ENCODE measurements around the gene SNAP25.

SNAP25 gene

DNA sequence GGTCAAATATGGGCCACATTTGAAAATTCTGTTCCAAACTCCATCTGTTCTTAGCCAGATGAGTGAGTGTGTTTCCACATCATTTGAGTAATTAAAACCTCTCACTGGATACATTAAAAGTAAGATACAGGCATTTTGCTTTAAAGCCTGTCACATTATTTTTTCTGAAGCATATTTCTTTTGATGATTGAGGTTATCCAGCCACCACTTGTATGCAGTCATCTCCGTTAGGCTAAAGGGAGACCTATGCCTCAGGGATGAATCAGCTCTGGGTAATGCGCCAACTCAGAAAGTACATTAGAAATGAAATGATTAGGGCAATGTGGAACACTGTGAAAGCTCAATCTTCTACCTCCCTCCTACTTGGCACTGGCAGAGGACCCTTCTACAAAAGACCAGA is 90.7 kb downstream of the SNAP25 start:
- no peak overlapping the region for H3K27ac ChIP-seq (replicated peaks)
- H3K27me3 ChIP-seq (ENCODE audit: insufficient read depth, poor library complexity, severe bottlenecking): no peaks in the 10 kb centered on the region
- no peak for DNase-seq (ENCODE audit: low read depth in 1 of 2, low spot score in 1 of 2)
- TF ChIP-seq, protein P1, sequence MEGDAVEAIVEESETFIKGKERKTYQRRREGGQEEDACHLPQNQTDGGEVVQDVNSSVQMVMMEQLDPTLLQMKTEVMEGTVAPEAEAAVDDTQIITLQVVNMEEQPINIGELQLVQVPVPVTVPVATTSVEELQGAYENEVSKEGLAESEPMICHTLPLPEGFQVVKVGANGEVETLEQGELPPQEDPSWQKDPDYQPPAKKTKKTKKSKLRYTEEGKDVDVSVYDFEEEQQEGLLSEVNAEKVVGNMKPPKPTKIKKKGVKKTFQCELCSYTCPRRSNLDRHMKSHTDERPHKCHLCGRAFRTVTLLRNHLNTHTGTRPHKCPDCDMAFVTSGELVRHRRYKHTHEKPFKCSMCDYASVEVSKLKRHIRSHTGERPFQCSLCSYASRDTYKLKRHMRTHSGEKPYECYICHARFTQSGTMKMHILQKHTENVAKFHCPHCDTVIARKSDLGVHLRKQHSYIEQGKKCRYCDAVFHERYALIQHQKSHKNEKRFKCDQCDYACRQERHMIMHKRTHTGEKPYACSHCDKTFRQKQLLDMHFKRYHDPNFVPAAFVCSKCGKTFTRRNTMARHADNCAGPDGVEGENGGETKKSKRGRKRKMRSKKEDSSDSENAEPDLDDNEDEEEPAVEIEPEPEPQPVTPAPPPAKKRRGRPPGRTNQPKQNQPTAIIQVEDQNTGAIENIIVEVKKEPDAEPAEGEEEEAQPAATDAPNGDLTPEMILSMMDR (IDR thresholded peaks at IDR 0.05; ENCODE audit: insufficient read depth, low read length): no peak
- TF ChIP-seq GABPA (IDR thresholded peaks at IDR 0.05; ENCODE audit: low read depth): no peak
- no peak overlapping the region for H3K4me3 ChIP-seq (replicated peaks; ENCODE audit: insufficient read depth, low read length)

DNA sequence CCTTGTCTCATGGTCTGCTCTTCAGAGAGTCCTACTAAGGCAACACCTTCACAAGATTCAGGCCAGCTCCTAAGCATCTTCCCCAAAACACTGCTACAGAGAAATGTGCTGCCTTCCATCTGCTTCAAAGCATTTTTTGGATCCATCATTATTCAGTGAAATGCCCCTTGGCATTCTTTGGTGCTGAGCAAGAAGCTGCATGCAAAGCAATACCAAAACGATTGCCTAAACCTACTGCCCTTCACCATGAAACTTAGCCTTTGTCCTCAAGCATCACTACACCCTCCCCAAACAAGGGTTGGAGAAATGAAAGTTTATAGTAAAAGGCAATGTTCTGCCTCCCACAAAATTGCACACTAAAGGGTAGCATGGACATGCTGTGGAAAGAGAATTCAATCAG is 93.5 kb downstream of the SNAP25 start:
- TF ChIP-seq, protein P2, sequence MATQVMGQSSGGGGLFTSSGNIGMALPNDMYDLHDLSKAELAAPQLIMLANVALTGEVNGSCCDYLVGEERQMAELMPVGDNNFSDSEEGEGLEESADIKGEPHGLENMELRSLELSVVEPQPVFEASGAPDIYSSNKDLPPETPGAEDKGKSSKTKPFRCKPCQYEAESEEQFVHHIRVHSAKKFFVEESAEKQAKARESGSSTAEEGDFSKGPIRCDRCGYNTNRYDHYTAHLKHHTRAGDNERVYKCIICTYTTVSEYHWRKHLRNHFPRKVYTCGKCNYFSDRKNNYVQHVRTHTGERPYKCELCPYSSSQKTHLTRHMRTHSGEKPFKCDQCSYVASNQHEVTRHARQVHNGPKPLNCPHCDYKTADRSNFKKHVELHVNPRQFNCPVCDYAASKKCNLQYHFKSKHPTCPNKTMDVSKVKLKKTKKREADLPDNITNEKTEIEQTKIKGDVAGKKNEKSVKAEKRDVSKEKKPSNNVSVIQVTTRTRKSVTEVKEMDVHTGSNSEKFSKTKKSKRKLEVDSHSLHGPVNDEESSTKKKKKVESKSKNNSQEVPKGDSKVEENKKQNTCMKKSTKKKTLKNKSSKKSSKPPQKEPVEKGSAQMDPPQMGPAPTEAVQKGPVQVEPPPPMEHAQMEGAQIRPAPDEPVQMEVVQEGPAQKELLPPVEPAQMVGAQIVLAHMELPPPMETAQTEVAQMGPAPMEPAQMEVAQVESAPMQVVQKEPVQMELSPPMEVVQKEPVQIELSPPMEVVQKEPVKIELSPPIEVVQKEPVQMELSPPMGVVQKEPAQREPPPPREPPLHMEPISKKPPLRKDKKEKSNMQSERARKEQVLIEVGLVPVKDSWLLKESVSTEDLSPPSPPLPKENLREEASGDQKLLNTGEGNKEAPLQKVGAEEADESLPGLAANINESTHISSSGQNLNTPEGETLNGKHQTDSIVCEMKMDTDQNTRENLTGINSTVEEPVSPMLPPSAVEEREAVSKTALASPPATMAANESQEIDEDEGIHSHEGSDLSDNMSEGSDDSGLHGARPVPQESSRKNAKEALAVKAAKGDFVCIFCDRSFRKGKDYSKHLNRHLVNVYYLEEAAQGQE (IDR thresholded peaks at IDR 0.05; ENCODE audit: insufficient replicate concordance, low read depth): no peak
- TF ChIP-seq POLR2AphosphoS5 (IDR thresholded peaks at IDR 0.05; ENCODE audit: low read depth) (no peak), GABPA (IDR thresholded peaks at IDR 0.05; ENCODE audit: low read depth) (no peak), SPI1 (IDR thresholded peaks at IDR 0.05; ENCODE audit: borderline replicate concordance, low read depth) (no peak)
- TF ChIP-seq, protein P1 (IDR thresholded peaks at IDR 0.05; ENCODE audit: insufficient read depth, low read length): no peak
- no peaks in the 10 kb centered on the region for H3K27me3 ChIP-seq (ENCODE audit: insufficient read depth, poor library complexity, severe bottlenecking)
- no peak overlapping the region for H3K4me3 ChIP-seq (replicated peaks; ENCODE audit: insufficient read depth, low read length)
- no peak overlapping the region for H3K27ac ChIP-seq (replicated peaks)
- no peak for DNase-seq (ENCODE audit: low read depth in 1 of 2, low spot score in 1 of 2)

DNA sequence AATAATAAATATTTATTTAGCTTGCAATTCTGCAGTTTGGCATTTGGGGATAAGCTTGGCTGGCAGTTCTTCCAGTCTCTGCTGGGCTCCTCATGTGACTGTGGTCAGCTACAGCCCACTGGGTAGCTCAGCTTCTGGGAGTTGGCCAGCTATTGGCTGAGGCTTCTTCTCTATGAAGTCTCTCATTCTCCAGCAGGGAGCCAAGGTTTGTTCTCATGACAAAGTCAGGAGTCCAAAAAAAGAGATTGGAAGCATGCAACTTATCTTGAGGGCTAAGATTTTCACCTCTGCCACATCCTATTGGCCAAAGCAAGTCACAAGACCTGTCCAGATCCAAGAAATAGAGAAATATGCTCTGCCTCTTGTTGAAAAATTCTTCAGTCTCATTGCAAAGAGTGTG is 94.6 kb downstream of the SNAP25 start:
- no peak for TF ChIP-seq SPI1 (IDR thresholded peaks at IDR 0.05; ENCODE audit: borderline replicate concordance, low read depth)
- TF ChIP-seq POLR2AphosphoS5 (IDR thresholded peaks at IDR 0.05; ENCODE audit: low read depth): no peak
- TF ChIP-seq, protein P2 (IDR thresholded peaks at IDR 0.05; ENCODE audit: insufficient replicate concordance, low read depth): no peak
- TF ChIP-seq, protein P1 (IDR thresholded peaks at IDR 0.05; ENCODE audit: insufficient read depth, low read length): no peak
- TF ChIP-seq GABPA (IDR thresholded peaks at IDR 0.05; ENCODE audit: low read depth): no peak
- H3K27me3 ChIP-seq (ENCODE audit: insufficient read depth, poor library complexity, severe bottlenecking): no peaks in the 10 kb centered on the region
- H3K4me3 ChIP-seq (replicated peaks; ENCODE audit: insufficient read depth, low read length): no peak overlapping the region
- no peak for DNase-seq (ENCODE audit: low read depth in 1 of 2, low spot score in 1 of 2)
- H3K27ac ChIP-seq (replicated peaks): no peak overlapping the region

DNA sequence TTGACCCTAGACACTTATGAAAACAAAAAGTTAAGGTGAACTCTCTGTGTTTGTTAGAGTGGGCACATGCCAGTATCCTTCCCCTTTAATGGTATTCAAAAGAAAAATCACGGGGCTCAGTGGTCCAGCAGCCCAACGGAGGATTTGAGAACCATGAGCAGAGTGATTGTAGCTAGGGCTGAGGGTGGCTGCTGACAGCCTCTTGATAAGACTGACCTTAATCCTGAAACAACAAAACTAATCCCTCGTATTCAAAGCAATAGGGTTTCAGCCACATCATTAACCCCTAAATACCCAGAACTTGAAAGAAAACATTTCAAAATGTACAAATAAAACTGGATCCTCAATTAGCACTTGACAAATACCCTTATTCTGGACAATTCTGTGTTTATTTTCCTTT is 95.1 kb downstream of the SNAP25 start:
- Histone ChIP-seq H3K4me3 (replicated peaks; ENCODE audit: insufficient read depth, low read length) (no peak overlapping the region), H3K27me3 (ENCODE audit: insufficient read depth, poor library complexity, severe bottlenecking) (no peaks in the 10 kb centered on the region), H3K27ac (replicated peaks) (no peak overlapping the region)
- no peak for DNase-seq (ENCODE audit: low read depth in 1 of 2, low spot score in 1 of 2)
- TF ChIP-seq SPI1 (IDR thresholded peaks at IDR 0.05; ENCODE audit: borderline replicate concordance, low read depth): no peak
- no peak for TF ChIP-seq POLR2AphosphoS5 (IDR thresholded peaks at IDR 0.05; ENCODE audit: low read depth)
- TF ChIP-seq, protein P2 (IDR thresholded peaks at IDR 0.05; ENCODE audit: insufficient replicate concordance, low read depth): no peak
- no peak for TF ChIP-seq GABPA (IDR thresholded peaks at IDR 0.05; ENCODE audit: low read depth)
- TF ChIP-seq, protein P1 (IDR thresholded peaks at IDR 0.05; ENCODE audit: insufficient read depth, low read length): no peak

Data from HL-60 (cell line).